GM12891 (cell line): ENCODE measurements around the gene TARP.

Source experiments
- PAX5 ChIP-seq: IDR thresholded peaks from 2 replicates; pipeline ENCODE4 v1.6.1; 2011; ENCODE audit warnings: low read length, moderate library complexity, mild to moderate bottlenecking; ENCODE audit not compliant: insufficient read depth, severe bottlenecking
- POLR2A ChIP-seq: IDR thresholded peaks from 2 replicates; pipeline ENCODE4 v1.6.1; 2011; ENCODE audit warnings: low read depth, low read length, control low read depth
- POLR2AphosphoS5 ChIP-seq: IDR thresholded peaks from 2 replicates; pipeline ENCODE4 v1.6.1; 2011; ENCODE audit warnings: low read depth, low read length, control low read depth
- SPI1 ChIP-seq: IDR thresholded peaks from 2 replicates; pipeline ENCODE4 v1.6.1; 2011; ENCODE audit warnings: low read depth, low read length, control low read depth
- TAF1 ChIP-seq: IDR thresholded peaks from 2 replicates; pipeline ENCODE4 v1.6.1; 2011; ENCODE audit warnings: low read depth, low read length, control low read depth

DNA sequence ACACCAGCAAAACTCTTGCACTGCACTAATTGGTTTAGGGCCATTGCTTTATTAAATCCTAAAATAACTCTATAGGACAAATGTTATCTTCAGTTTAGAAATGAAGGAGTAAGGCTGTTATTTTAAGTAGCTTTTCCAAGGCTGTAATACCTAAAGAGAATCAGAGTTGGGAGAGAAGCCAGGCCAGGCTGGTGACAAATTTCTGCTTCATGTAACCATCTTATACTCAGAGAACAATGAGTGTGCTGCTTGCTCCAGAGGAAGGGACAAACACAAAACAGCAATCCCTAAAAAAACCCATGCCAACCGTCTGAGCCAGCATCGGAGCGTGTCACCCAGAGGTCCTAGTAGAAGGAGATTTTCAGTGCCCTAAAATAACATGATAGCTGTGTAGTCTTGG, 49.7 kb upstream of the TARP start:
- TF ChIP-seq POLR2A (no peak), TAF1 (no peak), POLR2AphosphoS5 (no peak), PAX5 (no peak), SPI1 (no peak)
